Endothelial cell of umbilical vein (primary cell): Measurements from ENCODE around the gene LCNL1. TPM values are rescaled to one million over a fixed set of nuclear protein-coding genes. Genes with fewer than 3 reads are reported as not detected.

Source experiments
- BruUV-seq: library from RNA; stranded (reverse); fragments of 400-500 nt; replicated peaks from 2 replicates; lab custom pipeline; 2021; lab: Mats Ljungman, UMichigan
- CTCF ChIA-PET: fragments of 300-600, 350-600 bp; sonication (Branson Sonifier 250); formaldehyde crosslinking; loops from one replicate; lab custom pipeline; 2021; ENCODE audit warnings: antibody characterized with exemption, inconsistent platforms; lab: Charles Lee
- POLR2A ChIA-PET: fragments of 300-600, 350-600 bp; sonication (Branson Sonifier 250); formaldehyde crosslinking; loops from one replicate; lab custom pipeline; 2021; ENCODE audit warnings: antibody characterized with exemption, inconsistent platforms; lab: Charles Lee
- DNase-seq: peaks from one replicate; pipeline ENCODE4 v3.0.0-alpha.2; 2011; ENCODE audit warnings: low read depth, low spot score
- FAIRE-seq: peaks from 2 replicates; lab custom pipeline; 2011; peaks lifted over from hg19 to GRCh38; lab: Jason Lieb, UNC
- H2AFZ ChIP-seq: 2 replicates; pipeline ENCODE4 v1.6.0; 2012; ENCODE audit warnings: low read depth, low read length, control low read depth, inconsistent platforms
- H3K27ac ChIP-seq: 2 replicates; pipeline ENCODE4 v1.5.1; 2011; ENCODE audit warnings: low read depth, mild to moderate bottlenecking, control low read depth, low read length, moderate library complexity; ENCODE audit not compliant: insufficient read depth
- H3K27me3 ChIP-seq, 2 experiments: 2 replicates each; pipeline versions ENCODE4 v1.6.0 to v1.6.1; 2011; ENCODE audit warnings: low read length in 2 of 2, mixed read lengths in 1 of 2; ENCODE audit not compliant: control insufficient read depth in 2 of 2, insufficient read depth in 2 of 2
- H3K36me3 ChIP-seq, 2 experiments: 2 replicates in 1 of 2; 3 replicates in 1 of 2; pipeline ENCODE4 v1.5.1; 2011; ENCODE audit warnings: low read length in 2 of 2, mild to moderate bottlenecking in 1 of 2, moderate library complexity in 1 of 2; ENCODE audit not compliant: control insufficient read depth in 2 of 2, insufficient read depth in 2 of 2; ENCODE audit errors: extremely low read depth in 1 of 2
- H3K4me1 ChIP-seq: 3 replicates; pipeline ENCODE4 v1.5.1; 2011; ENCODE audit warnings: mild to moderate bottlenecking, low read length; ENCODE audit not compliant: control insufficient read depth, insufficient read depth; ENCODE audit errors: extremely low read depth
- H3K4me2 ChIP-seq: 2 replicates; pipeline ENCODE4 v1.6.1; 2011; ENCODE audit warnings: low read length, control low read depth, mixed read lengths; ENCODE audit not compliant: insufficient read depth
- H3K4me3 ChIP-seq, 3 experiments: fragments of 200-600 bp in 1 of 3; sonication (generic), shearing (Covaris generic) in 1 of 3; replicated peaks in 1 of 3; 2 replicates each; pipeline ENCODE4 v1.5.1; 2011 to 2016; ENCODE audit warnings: control low read depth in 3 of 3, low read length in 3 of 3, mild to moderate bottlenecking in 2 of 3, inconsistent platforms in 1 of 3, low read depth in 1 of 3, moderate library complexity in 1 of 3; ENCODE audit not compliant: insufficient read depth in 1 of 3
- H3K79me2 ChIP-seq: 2 replicates; pipeline ENCODE4 v1.6.0; 2012; ENCODE audit warnings: low read length, inconsistent platforms; ENCODE audit not compliant: control insufficient read depth, insufficient read depth
- H3K9ac ChIP-seq: replicated peaks from 2 replicates; pipeline ENCODE3; 2011; ENCODE audit warnings: low read length, control low read depth; ENCODE audit not compliant: insufficient read depth; ENCODE audit errors: extremely low read depth
- H3K9me1 ChIP-seq: replicated peaks from 3 replicates; pipeline ENCODE4 v1.6.0; 2011; ENCODE audit warnings: mild to moderate bottlenecking, low read length; ENCODE audit not compliant: control insufficient read depth, insufficient read depth; ENCODE audit errors: extremely low read depth
- H3K9me3 ChIP-seq: replicated peaks from 2 replicates; pipeline ENCODE4 v1.5.1; 2012; ENCODE audit warnings: low read length, inconsistent platforms; ENCODE audit not compliant: control insufficient read depth, insufficient read depth
- H4K20me1 ChIP-seq: replicated peaks from 2 replicates; pipeline ENCODE3; 2011; ENCODE audit warnings: mild to moderate bottlenecking, low read length; ENCODE audit not compliant: control insufficient read depth, insufficient read depth; ENCODE audit errors: extremely low read depth
- CTCF ChIP-seq, 2 donors: IDR thresholded peaks; 1 replicate in 1 of 2; 2 replicates in 1 of 2; pipeline ENCODE4 v1.5.1; 2011; ENCODE audit warnings: low read length in 2 of 2, mild to moderate bottlenecking in 2 of 2, moderate library complexity in 2 of 2, control low read depth in 1 of 2, inconsistent platforms in 1 of 2, low read depth in 1 of 2; ENCODE audit not compliant: insufficient read depth in 1 of 2; ENCODE audit errors: extremely low read depth in 1 of 2
- JUN ChIP-seq: IDR thresholded peaks from 2 replicates; pipeline ENCODE4 v1.6.1; 2011; ENCODE audit warnings: borderline replicate concordance, low read depth; ENCODE audit not compliant: insufficient read length, insufficient read depth
- MAX ChIP-seq: IDR thresholded peaks from 2 replicates; pipeline ENCODE4 v1.6.1; 2011; ENCODE audit not compliant: insufficient read depth, insufficient read length
- MYC ChIP-seq: IDR thresholded peaks from one replicate; pipeline ENCODE4 v1.6.1; 2011; ENCODE audit warnings: mild to moderate bottlenecking, low read depth, low read length
- dilution Hi-C: fragments of 300-500 bp; cut with MboI; formaldehyde crosslinking; loops from one replicate; pipeline ENCODE4 v1.15.0; 2019; ENCODE audit warnings: low sequenced_read_pairs; ENCODE audit not compliant: extremely low pct_ligation_motif_present
- intact Hi-C: fragments of 100-400 bp; cut with micrococcal nuclease; formaldehyde crosslinking; loops from one replicate; pipeline ENCODE4 v1.10.0; 2022
- polyA plus RNA-seq, 4 experiments: library from polyadenylated mRNA; depleted of rRNA in 3 of 4; stranded (reverse) in 3 of 4; unstranded in 1 of 4; fragments of >200 nt; gene quantifications; 2 replicates each; pipeline versions ENCODE4 v1.2.1 to v1.2.3, GENCODE V29; 2011 to 2012; ENCODE audit warnings: missing spikeins in 1 of 4
- total RNA-seq: library from RNA; stranded (reverse); gene quantifications from 2 replicates; pipeline ENCODE4 v1.2.3, GENCODE V29; 2021

LCNL1 gene
- total and polyA plus RNA-seq, 2 donors (not counting 3 experiments of a cell fraction or from before 2014, with no cell fraction given): not detected

- H3K79me2 ChIP-seq: no peaks in the 10 kb centered on the region
- intact Hi-C loops: loop anchor here (1.0 to 2.0 kb wide), 3 partner anchors 13 to 50 kb away; partner anchors contain the start of genes ABCA2 and PAXX
- H3K27ac ChIP-seq: no peak overlapping the region
- peaks cover 4% of the 10 kb centered on the region for H3K4me1 ChIP-seq
- H3K9me1 ChIP-seq: no peaks in the 10 kb centered on the region
- no peaks in the 10 kb centered on the region for H3K27me3 ChIP-seq
- no peaks in the 10 kb centered on the region for H3K36me3 ChIP-seq
- TF ChIP-seq CTCF (IDR thresholded peaks at IDR 0.05; ENCODE audit: extremely low read depth in 1 of 2, insufficient read depth in 1 of 2, low read depth in 1 of 2, low read length in 2 of 2): no peak
- no peak for TF ChIP-seq JUN
- TF ChIP-seq MYC: no peak
- TF ChIP-seq MAX: no peak
- POLR2A ChIA-PET: interaction anchor here (0.6 to 1.0 kb wide), 2 partner anchors 13 to 151 kb away, joined by 3 read pairs; partner anchors contain the start of gene PAXX
- BruUV-seq: no TSS peak
- FAIRE-seq: no peak
- H2AFZ ChIP-seq: no peak overlapping the region
- no peaks in the 10 kb centered on the region for H4K20me1 ChIP-seq
- H3K9ac ChIP-seq: no peak overlapping the region
- dilution Hi-C loops: no loop called here
- H3K4me2 ChIP-seq: no peak overlapping the region
- DNase-seq: no peak
- H3K9me3 ChIP-seq: no peaks in the 10 kb centered on the region
- no peak overlapping the region for H3K4me3 ChIP-seq
- CTCF ChIA-PET: interaction anchor here (0.8 to 1.4 kb wide), 4 partner anchors 15 to 56 kb away, joined by 3 to 10 read pairs (median 6); no protein-coding TSS in a partner anchor
These were observed 3.8 kb upstream of the LCNL1 start for GRCh38 chr9:136978865-136979544.
